GM19468 (cell line): Measurements from ENCODE around the gene GOLT1A.

ENCODE experiments used
- ATAC-seq: cut with Tn5 transposase; IDR thresholded peaks from one replicate; pipeline ENCODE4 v1.9.1; 2021; ENCODE audit warnings: mild to moderate bottlenecking, moderate library complexity, moderate number of reproducible peaks; ENCODE audit not compliant: unreplicated experiment; ENCODE audit errors: extremely low read depth

GOLT1A gene

DNA sequence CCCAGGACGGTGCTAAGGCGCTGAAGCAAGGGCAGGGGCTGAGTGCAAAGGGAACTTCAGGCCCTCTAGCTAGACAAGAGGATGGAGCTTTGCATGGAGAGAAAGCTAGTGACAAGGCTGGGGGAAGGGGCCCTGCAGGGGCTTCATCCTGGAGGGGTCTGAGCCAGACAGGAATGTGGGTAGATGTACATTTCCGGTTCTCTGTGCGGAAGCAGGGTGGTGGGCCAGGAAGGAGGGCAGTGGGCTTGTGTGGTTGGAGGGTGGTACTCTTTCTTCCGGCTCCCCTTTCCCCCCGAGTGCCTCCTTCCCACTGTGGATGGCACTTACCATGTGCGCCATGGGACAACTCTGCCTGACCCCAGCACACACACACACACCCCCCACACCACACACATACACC is 19.0 kb downstream of the GOLT1A start:
- no peak for ATAC-seq

DNA sequence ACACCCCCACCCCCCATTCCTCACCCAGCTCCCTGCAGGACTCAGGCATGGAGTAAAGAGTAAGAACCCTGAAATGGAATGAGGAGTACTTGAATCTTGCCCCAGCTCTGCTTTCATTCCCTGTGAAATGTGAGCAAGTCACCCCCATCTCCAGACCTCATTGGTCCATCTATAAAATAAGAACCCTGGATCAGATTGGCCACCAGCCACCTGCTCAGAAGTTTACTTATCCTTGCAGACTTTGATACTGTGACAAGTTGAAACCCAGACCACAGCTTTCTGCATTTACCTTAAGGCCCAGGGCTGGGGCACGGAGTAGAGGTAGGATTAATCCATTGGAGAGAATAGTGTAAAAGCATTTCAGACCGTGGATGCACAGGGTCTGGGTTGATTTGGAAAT is 19.7 kb downstream of the GOLT1A start:
- ATAC-seq, result no peak

DNA sequence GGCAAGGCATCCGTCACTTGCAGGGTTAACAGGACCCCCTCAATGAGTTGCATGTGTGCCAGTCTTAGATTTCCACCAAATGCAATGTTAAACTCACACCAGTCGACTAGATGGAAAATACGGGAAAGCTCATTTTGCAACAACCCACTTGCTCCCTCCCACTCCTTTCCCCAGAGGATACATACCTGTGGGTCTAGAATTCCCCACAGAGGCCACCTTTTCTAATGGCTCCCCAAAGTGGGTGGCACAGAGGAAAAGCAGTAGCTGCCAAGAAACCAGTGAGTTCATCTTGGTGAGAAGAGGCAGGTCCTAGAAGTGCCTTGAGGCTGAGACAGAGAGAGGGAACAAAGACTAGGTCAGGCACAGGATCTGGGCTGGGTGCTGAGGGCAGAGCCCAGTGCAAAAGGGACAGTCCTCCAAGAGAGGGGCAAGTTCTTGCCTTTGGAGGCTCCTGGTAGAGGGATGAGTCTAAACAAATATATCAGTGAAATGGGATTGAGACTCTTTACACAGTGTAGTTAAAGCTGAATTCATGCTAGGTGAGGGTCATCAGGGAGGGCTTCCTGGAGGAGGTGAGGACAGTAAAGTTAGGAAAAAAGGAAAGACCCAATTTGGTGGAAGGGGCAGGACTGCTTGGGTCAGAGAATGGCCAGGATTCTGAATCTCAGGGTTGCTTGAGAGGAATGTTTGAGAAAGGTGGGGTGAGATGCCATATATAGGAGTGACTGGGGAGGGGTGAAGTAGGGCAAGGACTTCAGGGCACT is 21.0 kb downstream of the GOLT1A start:
- ATAC-seq, result no peak

DNA sequence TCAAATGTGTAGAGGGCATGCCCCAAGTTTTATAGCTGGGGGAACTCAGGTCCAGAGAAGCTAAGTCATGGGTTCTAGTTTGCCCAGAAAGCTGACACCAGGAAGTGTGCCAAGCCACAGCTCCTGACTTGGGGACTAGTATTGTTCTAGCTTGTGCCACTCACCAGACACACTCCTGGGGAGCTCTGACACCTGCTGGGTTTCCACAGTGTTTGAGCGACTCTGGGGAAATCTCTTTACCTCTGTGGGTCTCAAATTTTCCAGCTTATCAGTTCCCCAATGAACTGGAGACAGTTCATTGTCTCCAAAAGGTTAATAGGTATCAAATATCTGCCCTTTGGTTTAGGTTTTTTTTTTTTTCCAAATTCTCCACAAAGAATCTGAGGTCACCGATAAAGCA is 21.7 kb downstream of the GOLT1A start:
- ATAC-seq, result no peak

DNA sequence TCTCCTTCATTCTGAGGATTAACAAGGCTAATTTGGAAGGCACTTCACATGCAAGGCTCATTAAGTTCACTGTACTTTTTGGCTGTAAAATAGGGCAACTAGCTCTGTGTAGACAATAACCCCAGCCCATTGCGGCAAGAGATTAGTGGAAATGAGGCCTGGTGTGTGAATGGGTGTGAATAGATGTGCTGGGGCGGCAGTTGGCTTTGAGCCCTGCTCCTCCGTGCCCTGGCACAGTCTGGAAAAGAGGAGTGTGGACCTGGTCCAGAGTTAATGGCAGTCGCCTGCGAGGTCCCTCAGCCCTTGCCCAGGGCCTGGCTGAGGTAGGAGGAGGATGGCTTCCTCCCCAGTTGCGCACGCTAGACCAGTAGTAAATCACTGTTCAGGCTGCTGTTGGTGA is 22.3 kb downstream of the GOLT1A start:
- no peak for ATAC-seq

DNA sequence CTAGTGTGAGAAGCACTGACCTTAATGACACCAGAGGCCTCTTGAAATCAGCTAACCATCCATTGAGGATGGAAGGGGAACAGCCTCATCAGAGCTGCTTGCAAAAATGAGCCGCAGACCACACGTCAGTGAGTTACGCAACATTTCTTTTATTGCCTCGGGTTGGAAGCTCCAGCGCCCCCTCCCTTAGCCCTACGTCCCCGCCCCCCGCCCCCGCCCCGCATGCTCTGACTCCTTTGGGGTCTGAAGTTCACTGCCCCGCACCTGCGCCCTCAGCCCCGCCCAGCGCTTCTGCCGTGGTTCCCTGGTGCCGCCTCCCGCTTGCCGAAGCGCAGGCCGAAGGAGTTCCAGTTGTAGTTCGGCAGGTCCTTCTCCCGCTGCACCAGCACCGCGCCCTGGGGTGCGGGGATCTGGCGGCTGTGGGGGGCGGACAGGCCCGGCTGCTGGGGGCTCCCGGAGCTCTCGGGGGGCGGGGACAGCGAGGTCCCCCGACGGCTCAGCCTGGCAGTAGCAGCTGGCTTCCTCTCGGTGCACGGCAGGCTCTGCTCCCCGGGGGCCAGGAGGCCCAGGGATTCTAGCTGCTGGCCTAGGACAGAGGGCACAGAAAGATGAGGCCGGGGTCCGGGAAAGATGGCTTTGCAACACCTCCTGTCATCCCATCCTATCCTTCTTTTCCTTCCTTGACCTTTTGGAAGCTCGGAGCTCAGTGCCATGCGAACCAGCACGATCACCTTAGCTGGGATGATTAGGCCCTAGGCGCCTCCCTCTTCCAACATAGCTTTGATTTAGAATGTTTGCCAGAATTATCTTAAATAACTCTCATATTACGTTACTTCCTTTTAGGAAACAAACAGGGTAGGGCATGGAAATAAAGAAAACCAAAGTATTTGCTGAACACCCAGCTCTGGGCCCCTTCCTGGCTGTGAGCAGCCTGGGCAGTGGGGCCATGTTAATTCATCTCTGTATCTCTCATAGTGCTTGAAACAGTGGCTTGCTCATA is 23.3 kb downstream of the GOLT1A start:
- no peak for ATAC-seq

DNA sequence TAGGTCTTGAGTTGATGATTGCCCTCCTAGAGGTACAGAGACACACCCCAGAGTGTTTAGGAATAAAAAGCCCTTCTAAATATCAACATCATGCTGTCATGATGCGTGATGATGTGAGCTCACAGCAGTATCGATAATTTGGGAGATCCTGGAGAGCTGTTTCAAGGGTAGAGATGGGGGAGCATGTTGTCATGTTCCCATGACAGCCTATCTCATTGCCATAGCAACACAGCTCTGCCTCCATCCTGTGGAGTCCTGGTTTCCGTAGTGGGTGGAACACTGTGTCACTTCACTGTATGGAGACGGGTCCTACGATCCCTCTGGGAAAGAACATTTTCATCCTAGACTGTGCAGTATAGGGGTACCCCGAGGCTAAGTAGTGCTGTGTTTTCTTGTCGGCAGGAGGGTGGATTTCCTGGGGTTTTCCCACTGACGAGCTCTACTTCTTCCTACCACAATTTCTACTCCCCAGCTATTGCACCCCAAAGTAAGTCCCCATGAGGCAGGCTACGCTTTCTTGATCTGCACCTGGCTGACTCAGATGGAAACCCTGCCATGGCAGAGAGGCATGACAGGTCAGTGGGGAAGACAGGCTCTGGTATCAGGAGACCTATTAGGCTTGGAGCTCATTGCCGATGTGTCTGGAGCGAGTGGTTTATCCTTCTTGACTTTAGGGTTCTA is 24.7 kb downstream of the GOLT1A start:
- ATAC-seq, result no peak

DNA sequence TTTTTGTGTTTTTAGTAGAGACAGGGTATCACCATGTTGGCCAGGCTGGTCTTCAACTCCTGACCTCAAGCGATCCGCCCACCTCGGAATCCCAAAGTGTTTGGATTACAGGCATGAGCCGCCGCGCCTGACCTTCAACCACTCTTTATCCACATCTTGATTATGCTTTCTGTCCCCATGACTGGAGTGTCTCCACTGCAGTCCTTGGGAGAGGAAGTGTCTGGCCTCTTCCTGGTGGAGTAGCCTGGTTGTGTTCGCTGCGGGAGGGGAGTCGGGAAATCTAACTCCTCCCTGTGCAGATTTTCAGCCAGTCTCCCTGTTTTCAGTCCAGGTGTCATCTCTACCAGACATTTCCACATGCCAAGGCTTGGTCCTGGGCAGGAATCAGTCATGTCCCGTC is 27.2 kb downstream of the GOLT1A start:
- no peak for ATAC-seq

DNA sequence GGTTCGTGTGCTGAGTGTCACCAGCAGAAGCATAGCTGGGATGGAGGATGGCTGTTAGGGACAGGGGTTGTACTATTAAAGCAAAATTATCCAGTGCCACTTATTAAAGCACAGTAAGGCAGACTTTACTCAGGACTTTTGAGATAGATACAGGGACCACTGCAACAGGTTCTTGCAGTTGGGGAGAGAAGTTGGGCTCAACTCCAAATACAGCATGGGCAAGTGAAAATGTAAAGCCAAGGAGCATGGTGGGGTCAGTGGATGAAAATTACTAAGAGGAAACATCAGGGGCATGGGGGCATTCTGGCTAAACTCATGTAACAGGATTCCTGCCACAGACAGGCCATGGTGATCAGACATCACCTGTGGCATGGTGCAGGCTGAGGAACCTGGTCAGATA is 32.7 kb downstream of the GOLT1A start:
- no peak for ATAC-seq

DNA sequence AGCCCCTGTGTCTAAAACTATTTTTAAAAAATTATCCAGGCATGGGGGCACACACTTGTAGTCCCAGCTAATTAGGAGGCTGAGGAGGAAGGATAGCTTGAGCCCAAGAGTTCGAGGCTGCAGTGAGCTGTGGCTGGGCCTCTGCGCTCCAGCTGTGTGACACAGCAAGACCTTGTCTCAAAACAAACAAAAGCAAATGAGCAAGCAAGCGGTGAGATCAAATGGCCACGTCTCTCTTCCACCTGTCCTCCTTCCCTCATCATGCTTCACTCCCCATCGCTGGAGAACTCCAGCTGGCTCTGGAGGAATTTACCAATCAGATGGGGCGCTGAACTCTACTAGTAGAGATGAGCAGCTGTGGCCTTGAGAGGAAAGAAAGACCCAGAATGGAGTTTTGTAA is 33.7 kb downstream of the GOLT1A start:
- no peak for ATAC-seq

DNA sequence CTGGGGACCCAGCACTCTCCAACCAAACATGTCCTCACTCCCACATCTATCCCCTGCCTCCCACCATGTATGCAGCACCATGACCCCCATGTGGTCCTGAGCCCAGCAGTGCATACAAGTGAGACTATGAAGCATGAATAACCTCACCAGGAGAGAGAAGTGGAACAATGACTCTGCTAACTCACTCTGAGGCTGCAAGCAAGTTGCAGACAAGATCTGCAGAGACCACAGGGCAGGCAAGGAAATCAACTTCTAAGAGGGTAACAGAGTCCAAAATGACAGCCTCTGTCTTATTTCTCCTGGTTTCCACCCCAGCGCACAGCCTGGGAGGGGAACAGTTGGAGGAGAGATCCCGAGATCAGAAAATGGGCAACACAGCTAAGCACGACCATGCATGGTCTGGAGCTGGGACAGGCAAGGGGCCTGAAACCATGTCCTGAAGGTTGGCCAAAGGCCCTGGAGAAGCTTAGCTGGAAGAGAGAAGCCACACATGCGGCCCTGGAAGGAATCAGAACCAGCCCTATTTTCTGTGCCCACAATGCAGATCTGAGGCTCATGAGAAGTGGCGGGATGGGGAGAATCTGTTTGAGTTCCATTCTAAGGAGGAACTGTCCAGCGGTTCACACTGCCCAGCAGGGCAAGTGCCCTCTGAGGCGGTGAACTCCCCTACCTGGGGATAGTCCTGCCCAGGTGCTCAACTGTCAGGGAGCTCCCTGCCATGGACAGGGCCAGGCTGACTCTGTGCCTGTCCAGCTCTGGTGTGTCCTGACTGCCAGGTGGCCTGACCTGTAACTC is 35.1 kb downstream of the GOLT1A start:
- no peak for ATAC-seq

DNA sequence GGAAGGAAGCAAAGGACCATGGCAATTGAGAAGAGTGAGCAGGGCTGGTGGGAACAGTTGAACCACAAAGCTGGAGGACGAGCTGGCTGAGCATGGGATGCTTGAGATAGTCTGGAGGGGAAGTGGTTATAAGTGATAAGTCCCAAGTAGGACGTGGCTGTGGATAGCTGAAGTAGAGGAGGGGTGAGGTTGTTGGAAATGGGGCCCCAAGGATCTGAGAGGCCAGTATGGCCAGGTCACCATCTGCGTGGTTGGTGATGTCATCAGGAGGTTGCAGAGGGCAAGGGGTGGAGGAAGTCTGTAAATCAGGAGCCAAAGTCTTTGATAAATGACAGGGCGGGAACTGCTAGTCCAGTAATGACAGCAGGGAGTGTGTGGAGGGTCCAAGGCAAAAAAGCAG is 36.7 kb downstream of the GOLT1A start:
- ATAC-seq, result no peak

DNA sequence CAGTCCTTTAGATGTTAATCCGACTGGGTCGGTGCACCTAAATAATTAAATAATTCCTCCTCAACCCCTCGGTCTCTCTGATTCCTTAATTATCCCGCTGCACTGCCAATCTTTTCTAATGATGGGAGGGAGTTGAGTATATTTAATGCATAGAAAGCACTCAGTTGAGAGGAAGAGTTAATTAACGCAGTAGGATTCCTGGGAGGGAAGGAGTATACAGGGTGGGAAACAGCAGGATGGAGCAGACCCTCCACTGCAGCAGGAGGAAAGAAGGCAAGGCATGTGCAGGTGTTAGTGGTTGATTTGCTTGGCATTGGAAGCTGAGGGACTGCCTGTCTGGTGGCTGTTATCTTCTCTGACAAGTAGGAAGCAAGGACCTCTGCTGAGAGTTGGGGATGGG is 37.7 kb downstream of the GOLT1A start:
- ATAC-seq, result no peak

DNA sequence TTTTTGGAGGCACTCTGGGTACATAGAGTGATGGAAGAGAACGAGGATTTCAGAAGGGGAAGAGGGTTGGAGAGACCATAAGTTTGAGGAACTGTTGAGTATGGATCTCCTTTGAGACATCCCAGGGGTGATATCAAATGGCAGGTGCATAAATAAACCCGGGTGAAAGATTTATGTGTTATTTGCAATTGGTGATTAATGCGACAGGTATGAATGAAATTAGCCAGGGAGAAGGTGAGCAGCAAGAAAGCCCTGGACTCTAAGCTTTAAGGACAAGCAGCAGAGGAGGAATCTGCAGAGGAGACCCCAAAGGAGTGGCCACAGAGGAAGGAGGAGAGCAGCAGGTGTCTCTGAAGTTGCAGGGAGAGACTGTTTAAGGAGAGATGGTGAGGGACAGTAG is 38.8 kb downstream of the GOLT1A start:
- no peak for ATAC-seq

DNA sequence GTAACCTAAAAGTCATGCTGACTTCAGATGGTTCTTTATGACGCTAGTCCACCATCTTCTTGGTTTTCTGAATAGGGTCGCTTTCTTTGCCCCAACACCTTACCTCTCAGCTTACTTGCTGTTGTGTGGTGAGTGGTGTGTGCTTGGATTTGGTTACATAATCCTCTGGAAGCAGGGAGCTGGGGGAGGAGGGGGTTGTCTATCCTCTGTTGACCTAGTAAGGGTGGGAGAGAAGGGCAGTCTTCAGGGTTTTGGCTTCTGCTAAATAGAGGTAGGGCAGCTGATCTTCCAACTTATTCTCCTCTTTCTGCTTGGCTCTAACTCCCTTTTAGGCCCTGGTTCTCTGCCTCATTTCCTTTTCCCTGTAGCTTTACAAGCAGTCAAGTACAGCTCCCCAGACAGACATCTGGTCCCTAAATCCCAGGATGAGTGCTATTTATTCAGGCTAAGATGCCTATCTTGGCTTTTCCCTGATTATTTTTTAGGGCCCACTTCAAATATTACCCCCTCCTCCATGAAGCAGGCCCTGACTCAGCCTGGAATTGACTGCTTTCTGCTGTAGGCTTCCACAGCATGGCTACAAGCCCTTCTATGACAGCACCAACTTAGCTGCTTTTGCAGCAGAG is 41.3 kb downstream of the GOLT1A start:
- ATAC-seq, result no peak

DNA sequence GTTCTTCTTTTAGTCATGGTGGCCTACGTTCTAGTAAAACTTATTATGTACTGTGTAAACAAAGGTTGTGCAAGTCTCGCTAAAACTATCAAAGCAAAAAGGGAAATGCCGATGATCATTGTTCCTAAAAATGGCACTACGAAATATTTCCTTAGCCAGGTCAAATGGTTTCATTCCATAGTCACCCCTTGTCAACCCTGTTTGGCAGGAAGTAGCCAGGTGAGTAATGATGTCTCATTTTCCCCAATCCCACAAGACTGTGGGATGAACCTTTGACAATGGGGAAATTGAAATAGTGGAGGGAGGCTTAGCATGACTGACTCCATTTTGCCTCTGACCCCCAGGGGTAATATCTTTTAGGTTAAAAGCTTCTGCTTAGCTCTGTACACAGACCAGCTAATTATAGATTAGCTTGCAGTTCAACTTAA is 42.0 kb downstream of the GOLT1A start:
- no peak for ATAC-seq

DNA sequence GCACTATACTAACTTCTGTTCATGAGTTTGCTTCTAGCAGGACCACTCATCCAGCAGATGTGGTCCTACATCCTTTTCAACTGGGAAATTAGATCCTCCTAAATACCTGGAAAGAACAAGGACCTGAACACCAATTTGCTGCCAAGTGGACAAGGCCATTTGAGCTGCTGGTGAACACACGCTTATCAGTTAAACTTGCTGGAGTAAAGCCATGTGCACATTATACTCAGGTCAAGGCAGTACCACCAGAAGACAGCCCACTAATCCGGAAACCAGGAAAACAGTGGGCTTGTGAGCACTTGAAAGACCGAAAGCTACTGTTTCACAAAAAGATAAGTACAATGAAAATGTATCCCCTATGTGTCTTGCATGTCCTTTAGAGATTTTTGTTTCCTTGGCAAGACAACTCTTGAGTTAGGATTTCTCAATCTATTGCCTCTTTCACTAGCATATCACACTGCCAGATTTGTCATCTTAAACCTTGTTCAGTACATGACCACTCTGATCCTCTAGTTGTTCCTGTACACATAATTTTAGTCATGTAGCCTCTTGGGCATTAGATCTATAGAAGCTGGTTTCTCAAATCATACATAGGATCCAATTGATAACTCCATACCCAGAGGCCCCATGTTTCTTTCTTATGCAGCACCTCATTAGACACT is 43.2 kb downstream of the GOLT1A start:
- no peak for ATAC-seq

DNA sequence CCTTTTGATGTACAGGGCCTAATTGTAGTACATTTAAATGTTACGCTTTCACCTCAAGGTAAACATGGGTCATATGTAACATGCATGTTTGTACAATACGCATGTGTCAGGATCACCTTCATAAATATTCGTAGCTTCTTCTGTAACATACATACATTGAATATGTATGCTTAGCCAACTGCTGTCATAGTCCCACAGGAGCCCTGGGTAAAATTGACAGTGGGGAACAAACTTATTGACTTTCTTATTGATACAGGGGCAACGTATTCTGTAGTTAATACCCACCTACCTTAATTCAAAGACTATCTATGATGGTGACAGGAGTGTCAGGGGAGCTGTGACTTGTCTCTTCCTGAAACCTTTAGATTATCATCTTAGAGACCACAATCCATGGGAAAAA is 43.9 kb downstream of the GOLT1A start:
- no peak for ATAC-seq

DNA sequence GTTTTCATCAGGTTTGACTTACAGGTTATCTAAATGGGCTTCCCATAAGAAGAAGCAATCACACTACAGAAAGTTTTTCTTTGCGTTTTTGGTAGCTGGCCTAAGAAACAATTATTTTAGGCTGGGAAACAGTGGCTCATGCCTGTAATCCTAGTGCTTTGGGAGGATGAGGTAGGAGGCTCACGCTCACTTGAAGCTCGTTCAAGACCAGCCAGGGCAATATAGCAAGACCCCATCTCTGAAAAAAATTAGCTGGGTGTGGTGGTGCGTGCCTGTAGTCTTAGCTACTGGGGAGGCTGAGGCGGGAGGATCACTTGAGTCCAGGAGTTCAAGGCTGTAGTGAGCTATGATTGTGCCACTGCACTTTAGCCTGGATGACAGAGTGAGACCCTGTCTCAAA is 46.1 kb downstream of the GOLT1A start:
- no peak for ATAC-seq
